Uterus (tissue), 4 donors: Measurements from ENCODE around the gene EID2B. TPM values are rescaled to one million over a fixed set of nuclear protein-coding genes. Genes with fewer than 3 reads are reported as not detected.

Experiments used
- DNase-seq, 2 donors: peaks; one replicate each; pipeline ENCODE4 v3.0.0-alpha.2; 2019 to 2020
- H3K27ac ChIP-seq, 2 donors: fragments of 200-600 bp; sonication (generic); 1 replicate in 1 of 2; 2 replicates in 1 of 2; pipeline ENCODE4 v1.5.1; 2016 to 2018
- H3K27me3 ChIP-seq, 2 donors: fragments of 200-600 bp; sonication (generic); one replicate each; pipeline ENCODE4 v1.5.1; 2018 to 2019; ENCODE audit warnings: control low read depth in 1 of 2
- H3K36me3 ChIP-seq, 2 donors: fragments of 200-600 bp; sonication (generic); one replicate each; pipeline ENCODE4 v1.5.1; 2019; ENCODE audit warnings: control low read depth in 1 of 2
- H3K4me1 ChIP-seq, 2 donors: fragments of 200-600 bp; sonication (generic); one replicate each; pipeline ENCODE4 v1.5.1; 2018 to 2019; ENCODE audit warnings: control low read depth in 1 of 2
- H3K4me3 ChIP-seq, 2 donors: fragments of 200-600 bp; sonication (generic); 1 replicate in 1 of 2; 2 replicates in 1 of 2; pipeline ENCODE4 v1.5.1; 2018 to 2019; ENCODE audit warnings: mild to moderate bottlenecking in 1 of 2
- H3K9me3 ChIP-seq, 2 donors: fragments of 200-600 bp; sonication (generic); one replicate each; pipeline ENCODE4 v1.5.1; 2019; ENCODE audit warnings: control low read depth in 1 of 2
- CTCF ChIP-seq, 4 experiments: fragments of 200-600 bp in 2 of 4; fragments of 450-650 bp in 2 of 4; sonication (generic) in 2 of 4; IDR thresholded peaks; one replicate each; pipeline ENCODE4 v1.5.1; 2016 to 2019; ENCODE audit warnings: antibody characterized with exemption in 4 of 4, mild to moderate bottlenecking in 2 of 4, moderate library complexity in 1 of 4
- POLR2A ChIP-seq, 2 donors: fragments of 450-650 bp; IDR thresholded peaks; one replicate each; pipeline ENCODE4 v1.6.1; 2016; ENCODE audit warnings: antibody characterized with exemption in 2 of 2, mild to moderate bottlenecking in 1 of 2, moderate library complexity in 1 of 2
- intact Hi-C: fragments of 100-400 bp; cut with DNase I; formaldehyde crosslinking; loops from one replicate; pipeline ENCODE4 v1.15.1; 2023; ENCODE audit warnings: low total_unique reads
- total RNA-seq, 4 donors: library from RNA; depleted of rRNA in 3 of 4; stranded (reverse); fragments of >200 nt in 3 of 4; gene quantifications; one replicate each; pipeline versions ENCODE4 v1.1.0 to v1.2.4, GENCODE V29; 2014 to 2023
- donor health status: DM: yes; HTN: yes; CAD: no.

The EID2B gene
- total RNA-seq, 4 donors from 2014 or later = 0.29 to 6.6 (median 5.1) TPM

- no peak for TF ChIP-seq CTCF (IDR thresholded peaks at IDR 0.05)
- TF ChIP-seq POLR2A (IDR thresholded peaks at IDR 0.05) = no peak
- H3K27me3 ChIP-seq = no peaks in the 10 kb centered on the region
- no peak for DNase-seq
- H3K4me1 ChIP-seq = peaks cover 0 to 7% of the 10 kb centered on the region in 2 donors
- H3K27ac ChIP-seq = no peak overlapping the region
- H3K36me3 ChIP-seq = no peaks in the 10 kb centered on the region
- peak overlapping the region; percentile 81 to 97 for H3K4me3 ChIP-seq
- H3K9me3 ChIP-seq = no peaks in the 10 kb centered on the region
- intact Hi-C loops = no loop called here
Measured at GRCh38 chr19:39481676-39482075, 51.0 kb downstream of the EID2B start.

DNA sequence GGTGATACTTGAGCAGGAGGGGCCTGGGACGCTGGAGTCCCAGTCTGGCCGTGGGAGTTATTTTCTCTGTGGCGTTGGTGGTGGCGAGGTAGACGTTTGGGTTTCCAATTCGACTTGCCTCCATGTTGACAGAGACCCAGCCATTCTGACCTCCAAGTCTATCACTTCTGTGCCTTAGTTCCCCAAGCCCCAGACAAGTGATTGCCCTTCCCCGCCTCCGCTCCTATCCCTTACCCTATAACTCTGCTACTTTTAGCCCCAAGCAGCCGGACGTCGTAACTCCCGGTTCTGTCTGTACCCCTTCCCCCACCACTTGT is 51.5 kb downstream of the EID2B start:
- Histone ChIP-seq H3K27me3 (no peaks in the 10 kb centered on the region), H3K36me3 (no peaks in the 10 kb centered on the region), H3K4me1 (peaks cover 0 to 7% of the 10 kb centered on the region in 2 donors), H3K27ac (peak overlapping the region; percentile 83 to 88), H3K9me3 (no peaks in the 10 kb centered on the region), H3K4me3 (peak overlapping the region; percentile 81 to 97)
- no peak for TF ChIP-seq POLR2A (IDR thresholded peaks at IDR 0.05)
- no peak for TF ChIP-seq CTCF (IDR thresholded peaks at IDR 0.05)
- intact Hi-C loops = no loop called here
- DNase-seq = no peak

Other genes starting within 250 kb of the EID2B start
- gene IFNL1, start 236.4 kb downstream of the EID2B start, total RNA-seq = not detected
- gene LRFN1, start 212.0 kb downstream of the EID2B start, total RNA-seq = 1 to 10 TPM in 2 of 4 donors, not detected in 2; 1.4 to 4.7 TPM
- 10 to 100 TPM; 10.4 to 43.0 (median 18.9) TPM for gene GMFG, start 196.8 kb downstream of the EID2B start, total RNA-seq
- 100 to 1,000 TPM in 1 of 4 donors, 10 to 100 TPM in 3; 11.3 to 128 (median 58.6) TPM for gene SAMD4B, start 190.4 kb downstream of the EID2B start, total RNA-seq
- gene PAF1, start 141.7 kb downstream of the EID2B start, total RNA-seq = 10 to 100 TPM; 21.8 to 65.6 (median 33.7) TPM
- gene MED29, start 141.5 kb downstream of the EID2B start, total RNA-seq = 100 to 1,000 TPM in 1 of 4 donors, 10 to 100 TPM in 3; 15.6 to 282 (median 40.8) TPM
- 100 to 1,000 TPM in 2 of 4 donors, 10 to 100 TPM in 1, 1 to 10 TPM in 1; 5.0 to 276 (median 145) TPM for gene ZFP36, start 126.0 kb downstream of the EID2B start, total RNA-seq
- gene PLEKHG2, start 120.2 kb downstream of the EID2B start, total RNA-seq = 100 to 1,000 TPM in 1 of 4 donors, 10 to 100 TPM in 1, 1 to 10 TPM in 2; 5.1 to 120 (median 21.6) TPM
- gene RPS16, start 96.9 kb downstream of the EID2B start, total RNA-seq = 1,000 to 10,000 TPM in 3 of 4 donors, 10 to 100 TPM in 1; 50.5 to 6,434 (median 2,757) TPM
- gene SUPT5H, start 87.3 kb downstream of the EID2B start, total RNA-seq = 100 to 1,000 TPM in 1 of 4 donors, 10 to 100 TPM in 3; 11.8 to 119 (median 40.0) TPM
- gene TIMM50, start 52.0 kb downstream of the EID2B start, total RNA-seq = 10 to 100 TPM; 21.0 to 48.6 (median 28.5) TPM
- under 1 TPM in 1 of 4 donors, not detected in 3; 0.41 TPM for gene DLL3, start 33.9 kb downstream of the EID2B start, total RNA-seq
- gene SELENOV, start 17.7 kb downstream of the EID2B start, total RNA-seq = under 1 TPM in 1 of 4 donors, not detected in 3; 0.41 TPM
- 10 to 100 TPM in 2 of 4 donors, 1 to 10 TPM in 2; 3.8 to 15.5 (median 8.6) TPM for gene EID2, start 7.3 kb upstream of the EID2B start, total RNA-seq
- gene LGALS13, start 69.7 kb upstream of the EID2B start, total RNA-seq = not detected
- not detected for gene LGALS16, start 123.1 kb upstream of the EID2B start, total RNA-seq
- not detected for gene LGALS14, start 171.6 kb upstream of the EID2B start, total RNA-seq
- gene CLC, start 205.2 kb upstream of the EID2B start, total RNA-seq = not detected
- gene LEUTX, start 246.0 kb upstream of the EID2B start, total RNA-seq = not detected